Measurements from ENCODE around the gene FDPS. TPM values are rescaled to one million over a fixed set of nuclear protein-coding genes. Genes with fewer than 3 reads are reported as not detected.

FDPS gene
- total RNA-seq, 1 donor from 2014 or later = 693 TPM

DNA sequence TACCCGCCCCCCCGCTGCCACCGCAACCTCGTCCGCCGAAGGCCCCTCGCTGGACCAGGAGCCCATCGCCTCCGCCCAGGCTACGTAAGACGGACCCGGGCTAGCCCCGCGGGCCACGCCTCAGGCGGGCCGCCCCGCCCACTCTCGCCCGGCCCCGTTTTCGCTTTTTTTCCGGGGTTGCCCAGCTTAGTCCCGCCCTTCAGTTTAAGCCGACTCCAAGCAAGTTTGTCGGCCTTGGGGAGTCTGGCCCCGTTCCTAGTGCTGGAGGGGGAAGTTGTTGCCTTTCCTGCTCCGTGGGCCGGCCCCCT lies 15.0 kb downstream of the FDPS start:
- Mint-ChIP-seq H3K27me3 (ENCODE audit: low read depth) (peaks cover 20% of the 10 kb centered on the region), H3K4me1 (peaks cover 53% of the 10 kb centered on the region), H3K27ac (ENCODE audit: unreplicated experiment) (no peak overlapping the region)

DNA sequence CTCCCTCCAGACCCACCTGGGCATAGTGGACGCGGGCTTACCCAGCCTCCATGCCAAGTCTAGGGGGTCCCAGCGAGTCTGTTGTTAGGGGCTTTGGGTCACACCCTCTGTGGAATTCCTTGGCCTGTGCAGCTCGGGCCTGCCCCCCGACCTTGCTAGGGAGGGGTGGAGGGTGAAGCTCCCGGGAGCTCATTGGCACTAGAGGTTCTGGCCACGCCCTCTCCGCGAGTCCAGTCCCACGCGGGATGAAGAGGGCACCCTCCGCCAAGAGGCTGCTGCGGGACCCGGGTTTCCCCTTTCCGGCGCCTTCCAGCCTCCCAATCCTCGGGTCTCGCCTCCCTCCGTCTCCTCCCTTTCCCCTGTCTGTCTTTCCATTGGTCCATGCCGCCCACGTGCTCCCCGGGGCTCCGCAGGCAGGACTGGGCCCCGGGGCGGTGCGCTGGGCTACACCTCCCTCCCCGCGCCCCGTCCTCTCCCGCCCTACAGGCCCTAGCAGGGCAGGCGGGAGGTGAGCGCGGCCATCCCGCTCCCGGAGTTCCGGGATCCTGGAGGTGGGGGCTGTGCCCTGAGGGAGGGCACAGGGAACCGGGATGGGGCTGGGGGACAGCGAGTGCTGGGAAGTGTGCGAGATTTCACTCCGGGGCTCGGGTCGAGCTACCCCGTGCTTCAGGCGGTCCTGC lies 15.5 kb downstream of the FDPS start:
- H3K4me3 Mint-ChIP-seq = peak overlapping the region; percentile 94
- H3K27me3 Mint-ChIP-seq (ENCODE audit: low read depth) = peaks cover 18% of the 10 kb centered on the region
- H3K27ac Mint-ChIP-seq (ENCODE audit: unreplicated experiment) = no peak overlapping the region
- peaks cover 48% of the 10 kb centered on the region for H3K4me1 Mint-ChIP-seq
- no peaks in the 10 kb centered on the region for H3K9me3 Mint-ChIP-seq
- H3K36me3 Mint-ChIP-seq (ENCODE audit: low read depth) = peaks cover 5% of the 10 kb centered on the region
- DNase-seq (ENCODE audit: low read depth, low spot score) = peak; percentile 85
- TF ChIP-seq, protein P1, sequence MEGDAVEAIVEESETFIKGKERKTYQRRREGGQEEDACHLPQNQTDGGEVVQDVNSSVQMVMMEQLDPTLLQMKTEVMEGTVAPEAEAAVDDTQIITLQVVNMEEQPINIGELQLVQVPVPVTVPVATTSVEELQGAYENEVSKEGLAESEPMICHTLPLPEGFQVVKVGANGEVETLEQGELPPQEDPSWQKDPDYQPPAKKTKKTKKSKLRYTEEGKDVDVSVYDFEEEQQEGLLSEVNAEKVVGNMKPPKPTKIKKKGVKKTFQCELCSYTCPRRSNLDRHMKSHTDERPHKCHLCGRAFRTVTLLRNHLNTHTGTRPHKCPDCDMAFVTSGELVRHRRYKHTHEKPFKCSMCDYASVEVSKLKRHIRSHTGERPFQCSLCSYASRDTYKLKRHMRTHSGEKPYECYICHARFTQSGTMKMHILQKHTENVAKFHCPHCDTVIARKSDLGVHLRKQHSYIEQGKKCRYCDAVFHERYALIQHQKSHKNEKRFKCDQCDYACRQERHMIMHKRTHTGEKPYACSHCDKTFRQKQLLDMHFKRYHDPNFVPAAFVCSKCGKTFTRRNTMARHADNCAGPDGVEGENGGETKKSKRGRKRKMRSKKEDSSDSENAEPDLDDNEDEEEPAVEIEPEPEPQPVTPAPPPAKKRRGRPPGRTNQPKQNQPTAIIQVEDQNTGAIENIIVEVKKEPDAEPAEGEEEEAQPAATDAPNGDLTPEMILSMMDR (conservative IDR thresholded peaks at IDR 0.05) = no peak

More for the DNA sequence above, 15.0 kb downstream of the FDPS start:
- Mint-ChIP-seq H3K4me3 (peak overlapping the region; percentile 94), H3K9me3 (no peaks in the 10 kb centered on the region), H3K36me3 (ENCODE audit: low read depth) (peaks cover 9% of the 10 kb centered on the region)
- DNase-seq (ENCODE audit: low read depth, low spot score) = peak; percentile 71
- TF ChIP-seq, protein P1 (conservative IDR thresholded peaks at IDR 0.05) = no peak

DNA sequence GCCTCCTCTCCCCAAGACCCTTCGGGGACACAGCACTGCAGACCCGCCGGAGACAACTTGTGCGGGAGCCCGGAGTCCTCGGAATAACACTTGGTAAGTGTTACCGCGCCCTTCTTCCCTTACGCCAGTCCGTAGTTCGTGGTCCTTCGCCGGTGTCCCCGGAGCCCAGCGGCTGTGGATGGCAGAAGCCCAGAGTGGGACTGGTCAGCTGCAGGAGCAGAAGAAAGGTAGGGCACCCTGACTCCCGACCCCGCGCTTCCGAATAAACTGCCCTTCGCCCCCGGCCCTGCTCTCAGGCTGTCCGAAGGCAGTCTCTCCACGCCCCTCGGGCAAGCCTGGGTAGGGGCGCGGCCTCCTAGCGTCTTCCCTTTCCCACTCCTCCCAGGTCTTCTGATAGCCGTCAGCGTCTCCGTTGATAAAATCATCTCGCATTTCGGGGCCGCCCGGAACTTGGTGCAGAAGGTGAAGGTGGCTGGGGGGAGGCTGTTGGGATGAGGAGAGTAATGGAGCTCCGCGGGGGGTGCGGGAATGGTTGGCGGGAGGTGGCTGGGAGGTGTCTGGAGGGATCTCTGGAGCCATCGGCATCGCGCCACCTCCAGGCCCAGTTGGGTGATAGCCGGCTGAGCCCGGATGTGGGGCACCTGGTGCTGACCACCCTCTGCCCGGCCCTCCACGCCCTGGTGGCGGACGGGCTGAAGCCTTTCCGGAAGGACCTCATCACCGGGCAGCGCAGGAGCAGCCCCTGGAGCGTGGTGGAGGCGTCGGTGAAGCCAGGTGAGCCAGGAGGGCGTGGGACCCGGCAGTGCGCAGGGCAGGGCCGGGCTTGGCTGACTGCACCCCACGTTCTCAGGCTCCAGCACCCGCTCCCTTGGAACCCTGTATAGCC lies 16.3 kb downstream of the FDPS start:
- Mint-ChIP-seq H3K27ac (ENCODE audit: unreplicated experiment) (peak overlapping the region; percentile 62), H3K9me3 (no peaks in the 10 kb centered on the region), H3K27me3 (ENCODE audit: low read depth) (peaks cover 17% of the 10 kb centered on the region), H3K36me3 (ENCODE audit: low read depth) (peaks cover 4% of the 10 kb centered on the region), H3K4me3 (peak overlapping the region; percentile 94), H3K4me1 (peaks cover 41% of the 10 kb centered on the region)
- TF ChIP-seq, protein P1 (conservative IDR thresholded peaks at IDR 0.05) = peak; percentile 58
- peak; percentile 56 for DNase-seq (ENCODE audit: low read depth, low spot score)

DNA sequence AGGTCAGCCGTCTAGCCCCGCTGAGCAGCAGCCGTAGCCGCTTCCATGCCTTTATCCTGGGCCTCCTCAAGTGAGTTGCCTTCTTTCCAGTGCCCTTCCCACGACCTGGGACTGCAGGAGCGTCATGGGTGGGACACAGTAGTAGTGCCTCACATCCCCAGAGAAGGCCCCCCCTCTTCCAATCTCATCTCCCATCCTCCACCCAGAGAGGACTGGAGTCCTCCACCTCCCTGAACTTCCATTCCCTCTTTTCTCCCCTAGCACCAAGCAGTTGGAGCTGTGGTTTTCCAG lies 16.9 kb downstream of the FDPS start:
- Mint-ChIP-seq H3K27me3 (ENCODE audit: low read depth) (peaks cover 11% of the 10 kb centered on the region), H3K36me3 (ENCODE audit: low read depth) (no peaks in the 10 kb centered on the region), H3K4me1 (peaks cover 35% of the 10 kb centered on the region), H3K9me3 (no peaks in the 10 kb centered on the region), H3K4me3 (peak overlapping the region; percentile 89), H3K27ac (ENCODE audit: unreplicated experiment) (no peak overlapping the region)
- TF ChIP-seq, protein P1 (conservative IDR thresholded peaks at IDR 0.05) = no peak
- DNase-seq (ENCODE audit: low read depth, low spot score) = no peak

DNA sequence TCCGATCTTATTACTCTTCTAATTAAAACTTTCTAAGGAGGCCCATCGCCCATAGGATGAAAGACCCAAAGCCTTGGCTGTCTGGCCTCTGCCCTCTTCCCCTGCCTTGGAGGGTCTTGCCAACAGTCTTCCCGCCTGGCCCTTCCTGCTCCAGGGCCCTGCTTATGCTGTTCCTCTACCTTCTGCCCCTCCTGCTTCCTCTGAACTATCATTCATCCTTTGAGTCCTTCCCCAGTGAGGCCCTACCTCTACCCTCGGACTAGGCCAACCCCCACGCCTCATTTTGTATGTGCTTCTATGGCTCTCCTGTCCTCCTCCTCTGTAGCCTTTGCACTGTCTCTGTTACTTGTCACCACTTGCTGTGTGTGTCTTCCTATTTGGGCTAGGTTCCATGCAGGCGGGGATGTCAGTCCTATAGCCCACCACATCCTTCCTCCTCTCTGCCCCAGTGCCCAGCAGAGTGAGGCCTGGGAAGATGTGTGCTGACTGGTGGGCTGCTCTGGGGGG lies 17.4 kb downstream of the FDPS start:
- TF ChIP-seq, protein P1 (conservative IDR thresholded peaks at IDR 0.05) = no peak
- H3K4me3 Mint-ChIP-seq = peak overlapping the region; percentile 89
- H3K27ac Mint-ChIP-seq (ENCODE audit: unreplicated experiment) = peak overlapping the region; percentile 60
- peaks cover 29% of the 10 kb centered on the region for H3K4me1 Mint-ChIP-seq
- peaks cover 5% of the 10 kb centered on the region for H3K36me3 Mint-ChIP-seq (ENCODE audit: low read depth)
- DNase-seq (ENCODE audit: low read depth, low spot score) = no peak
- no peaks in the 10 kb centered on the region for H3K9me3 Mint-ChIP-seq
- peaks cover 9% of the 10 kb centered on the region for H3K27me3 Mint-ChIP-seq (ENCODE audit: low read depth)
